Small intestine (tissue), 7 donors: ENCODE measurements around the gene ZNF407. TPM values are rescaled to one million over a fixed set of nuclear protein-coding genes. Genes with fewer than 3 reads are reported as not detected.

Experiments used
- DNase-seq, 2 donors: peaks; one replicate each; pipeline versions ENCODE4 v3.0.0 to v3.0.0-alpha.2; 2013
- FAIRE-seq: peaks from 2 replicates; lab custom pipeline; 2012; peaks lifted over from hg19 to GRCh38; lab: Jason Lieb, UNC
- H3K27ac ChIP-seq, 3 donors: one replicate each; pipeline ENCODE4 v1.5.1; 2013; ENCODE audit warnings: low read length in 2 of 3, mild to moderate bottlenecking in 2 of 3, control low read depth in 1 of 3, inconsistent platforms in 1 of 3, low read depth in 1 of 3, moderate library complexity in 1 of 3
- H3K27me3 ChIP-seq, 3 donors: one replicate each; pipeline ENCODE4 v1.6.1; 2013; ENCODE audit warnings: low read length in 3 of 3, inconsistent platforms in 1 of 3; ENCODE audit not compliant: control insufficient read depth in 3 of 3, insufficient read depth in 3 of 3
- H3K36me3 ChIP-seq, 3 donors: one replicate each; pipeline ENCODE4 v1.6.1; 2013; ENCODE audit warnings: low read length in 3 of 3, inconsistent platforms in 1 of 3, low read depth in 1 of 3, mild to moderate bottlenecking in 1 of 3, moderate library complexity in 1 of 3; ENCODE audit not compliant: control insufficient read depth in 3 of 3, insufficient read depth in 2 of 3
- H3K4me1 ChIP-seq, 3 donors: one replicate each; pipeline ENCODE4 v1.6.1; 2013; ENCODE audit warnings: low read length in 2 of 3, inconsistent platforms in 1 of 3, low read depth in 1 of 3, mild to moderate bottlenecking in 1 of 3, moderate library complexity in 1 of 3; ENCODE audit not compliant: control insufficient read depth in 3 of 3, insufficient read depth in 2 of 3
- H3K4me3 ChIP-seq, 3 donors: one replicate each; pipeline ENCODE4 v1.5.1; 2013; ENCODE audit warnings: low read length in 3 of 3, control low read depth in 1 of 3, inconsistent platforms in 1 of 3, low read depth in 1 of 3, mild to moderate bottlenecking in 1 of 3, moderate library complexity in 1 of 3
- H3K9me3 ChIP-seq, 2 donors: one replicate each; pipeline ENCODE4 v1.6.1; 2013; ENCODE audit warnings: low read depth in 1 of 2, low read length in 1 of 2; ENCODE audit not compliant: control insufficient read depth in 2 of 2, insufficient read depth in 1 of 2
- WGBS, 3 donors: extraction: QIAGEN DNeasy Blood & Tissue Kit; methylation state at CpG; one replicate each; pipeline ENCODE4 v1.1.7; 2013; 5-methylcytosine and 5-hydroxymethylcytosine counted together
- polyA plus RNA-seq, 4 donors: library from polyadenylated mRNA; stranded (reverse) in 3 of 4; unstranded in 1 of 4; fragments of 200-250 nt in 3 of 4; fragments of 120-200 nt in 1 of 4; gene quantifications; one replicate each; pipeline versions ENCODE4 v1.2.1 to v1.2.3, GENCODE V29; 2013
- donor health status: healthy with polysubstance abuse.
- donor health status: control.
- donor health status: control.
- donor health status: Bipolar disorder and iron deficiency.
- donor health status: healthy.

ZNF407 gene
- polyA plus RNA-seq, 4 donors: 2.7 to 6.3 (median 4.0) TPM

- Histone ChIP-seq H3K9me3 (no peaks in the 10 kb centered on the region), H3K27ac (no peak overlapping the region), H3K4me1 (no peaks in the 10 kb centered on the region), H3K27me3 (no peaks in the 10 kb centered on the region), H3K4me3 (no peak overlapping the region), H3K36me3 (peaks cover 0 to 5% (median 2%) of the 10 kb centered on the region in 3 donors)
- FAIRE-seq (no peak), DNase-seq (peak in 1 of 2 donors; percentile 15)
- 29 to 56% (median 35%) methylated on average over 1 of the region's 1 CpG for WGBS, 3 donors
These were observed 298.0 kb downstream of the ZNF407 start for GRCh38 chr18:74895686-74896085.

- Histone ChIP-seq H3K4me3 (no peak overlapping the region), H3K9me3 (no peaks in the 10 kb centered on the region), H3K36me3 (no peaks in the 10 kb centered on the region), H3K4me1 (no peaks in the 10 kb centered on the region), H3K27ac (no peak overlapping the region), H3K27me3 (no peaks in the 10 kb centered on the region)
- peak; percentile 69 to 72 for DNase-seq
- whole genome bisulfite sequencing, 3 donors: 2 to 53% (median 25%) methylated on average over 4 of the region's 4 CpGs
- FAIRE-seq: no peak
These were observed 298.8 kb downstream of the ZNF407 start for GRCh38 chr18:74896390-74896991.

GRCh38 chr18:74897971-74898657 is 300.4 kb downstream of the ZNF407 start:
- no peak for FAIRE-seq
- Histone ChIP-seq H3K27ac (no peak overlapping the region), H3K36me3 (no peaks in the 10 kb centered on the region), H3K9me3 (no peaks in the 10 kb centered on the region), H3K27me3 (no peaks in the 10 kb centered on the region), H3K4me3 (no peak overlapping the region), H3K4me1 (no peaks in the 10 kb centered on the region)
- no peak for DNase-seq
- 67 to 91% (median 88%) methylated on average over 5 of the region's 5 CpGs for WGBS, 3 donors

GRCh38 chr18:74898965-74899364 is 301.3 kb downstream of the ZNF407 start:
- FAIRE-seq: no peak
- Histone ChIP-seq H3K27me3 (no peaks in the 10 kb centered on the region), H3K4me1 (no peaks in the 10 kb centered on the region), H3K27ac (no peak overlapping the region), H3K36me3 (no peaks in the 10 kb centered on the region), H3K4me3 (no peak overlapping the region), H3K9me3 (no peaks in the 10 kb centered on the region)
- no peak for DNase-seq
- WGBS, 3 donors: 63 to 89% (median 88%) methylated on average over 3 of the region's 3 CpGs

- no peak for FAIRE-seq
- Histone ChIP-seq H3K36me3 (no peaks in the 10 kb centered on the region), H3K27ac (no peak overlapping the region), H3K9me3 (no peaks in the 10 kb centered on the region), H3K27me3 (no peaks in the 10 kb centered on the region), H3K4me1 (no peaks in the 10 kb centered on the region), H3K4me3 (no peak overlapping the region)
- 92 to 98% (median 93%) methylated on average over 5 of the region's 5 CpGs for WGBS, 3 donors
- DNase-seq: no peak
These were observed 301.9 kb downstream of the ZNF407 start for GRCh38 chr18:74899554-74899953.

- no peak overlapping the region for H3K4me3 ChIP-seq
These were observed 303.9 kb downstream of the ZNF407 start for GRCh38 chr18:74901362-74902146.

GRCh38 chr18:74902147-74902455 is 304.4 kb downstream of the ZNF407 start:
- H3K27me3 ChIP-seq: no peaks in the 10 kb centered on the region
- H3K9me3 ChIP-seq: no peaks in the 10 kb centered on the region
- H3K27ac ChIP-seq: peak overlapping the region in 1 of 3 donors; percentile 29
- no peak overlapping the region for H3K4me3 ChIP-seq
- no peaks in the 10 kb centered on the region for H3K4me1 ChIP-seq
- peaks cover 0 to under 1% (median 0%) of the 10 kb centered on the region in 3 donors for H3K36me3 ChIP-seq
- FAIRE-seq (no peak), DNase-seq (no peak)
- WGBS, 3 donors: 72 to 84% (median 80%) methylated on average over 13 of the region's 13 CpGs

More at GRCh38 chr18:74901362-74902146, 303.9 kb downstream of the ZNF407 start:
- Histone ChIP-seq H3K4me1 (no peaks in the 10 kb centered on the region), H3K36me3 (no peaks in the 10 kb centered on the region), H3K9me3 (no peaks in the 10 kb centered on the region), H3K27ac (peak overlapping the region in 1 of 3 donors; percentile 29), H3K27me3 (no peaks in the 10 kb centered on the region)
- FAIRE-seq: peak; percentile 76
- 38 to 68% (median 52%) methylated on average over 4 of the region's 4 CpGs for WGBS, 3 donors
- DNase-seq: peak; percentile 61 to 63

- Histone ChIP-seq H3K36me3 (peaks cover 0 to 4% (median 0%) of the 10 kb centered on the region in 3 donors), H3K4me1 (no peaks in the 10 kb centered on the region), H3K27ac (no peak overlapping the region), H3K4me3 (no peak overlapping the region), H3K27me3 (no peaks in the 10 kb centered on the region), H3K9me3 (no peaks in the 10 kb centered on the region)
- 84 to 91% (median 87%) methylated on average over 15 of the region's 15 CpGs for WGBS, 3 donors
- no peak for DNase-seq
- no peak for FAIRE-seq
These were observed 307.6 kb downstream of the ZNF407 start for GRCh38 chr18:74905247-74905646.
